ENCODE results near the gene TNFRSF11A. TPM values are rescaled to one million over a fixed set of nuclear protein-coding genes. Genes with fewer than 3 reads are reported as not detected.

TNFRSF11A gene
- total RNA-seq, 1 donor from 2014 or later: 89.9 TPM

- peaks cover 11% of the 10 kb centered on the region for H3K27me3 Mint-ChIP-seq (ENCODE audit: unreplicated experiment)
- H3K4me1 Mint-ChIP-seq (ENCODE audit: unreplicated experiment): peaks cover 57% of the 10 kb centered on the region
- no peaks in the 10 kb centered on the region for H3K9me3 Mint-ChIP-seq (ENCODE audit: unreplicated experiment)
- H3K27ac Mint-ChIP-seq (ENCODE audit: unreplicated experiment): peak overlapping the region; percentile 61
- no peak for DNase-seq (ENCODE audit: low spot score)
- H3K36me3 Mint-ChIP-seq (ENCODE audit: low read depth, unreplicated experiment): peaks cover 27% of the 10 kb centered on the region
- H3K4me3 Mint-ChIP-seq (ENCODE audit: unreplicated experiment): no peak overlapping the region
- TF ChIP-seq, protein P1, sequence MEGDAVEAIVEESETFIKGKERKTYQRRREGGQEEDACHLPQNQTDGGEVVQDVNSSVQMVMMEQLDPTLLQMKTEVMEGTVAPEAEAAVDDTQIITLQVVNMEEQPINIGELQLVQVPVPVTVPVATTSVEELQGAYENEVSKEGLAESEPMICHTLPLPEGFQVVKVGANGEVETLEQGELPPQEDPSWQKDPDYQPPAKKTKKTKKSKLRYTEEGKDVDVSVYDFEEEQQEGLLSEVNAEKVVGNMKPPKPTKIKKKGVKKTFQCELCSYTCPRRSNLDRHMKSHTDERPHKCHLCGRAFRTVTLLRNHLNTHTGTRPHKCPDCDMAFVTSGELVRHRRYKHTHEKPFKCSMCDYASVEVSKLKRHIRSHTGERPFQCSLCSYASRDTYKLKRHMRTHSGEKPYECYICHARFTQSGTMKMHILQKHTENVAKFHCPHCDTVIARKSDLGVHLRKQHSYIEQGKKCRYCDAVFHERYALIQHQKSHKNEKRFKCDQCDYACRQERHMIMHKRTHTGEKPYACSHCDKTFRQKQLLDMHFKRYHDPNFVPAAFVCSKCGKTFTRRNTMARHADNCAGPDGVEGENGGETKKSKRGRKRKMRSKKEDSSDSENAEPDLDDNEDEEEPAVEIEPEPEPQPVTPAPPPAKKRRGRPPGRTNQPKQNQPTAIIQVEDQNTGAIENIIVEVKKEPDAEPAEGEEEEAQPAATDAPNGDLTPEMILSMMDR (IDR thresholded peaks at IDR 0.05; ENCODE audit: unreplicated experiment): no peak
These were observed 23.4 kb downstream of the TNFRSF11A start for GRCh38 chr18:62348474-62348873.

DNA sequence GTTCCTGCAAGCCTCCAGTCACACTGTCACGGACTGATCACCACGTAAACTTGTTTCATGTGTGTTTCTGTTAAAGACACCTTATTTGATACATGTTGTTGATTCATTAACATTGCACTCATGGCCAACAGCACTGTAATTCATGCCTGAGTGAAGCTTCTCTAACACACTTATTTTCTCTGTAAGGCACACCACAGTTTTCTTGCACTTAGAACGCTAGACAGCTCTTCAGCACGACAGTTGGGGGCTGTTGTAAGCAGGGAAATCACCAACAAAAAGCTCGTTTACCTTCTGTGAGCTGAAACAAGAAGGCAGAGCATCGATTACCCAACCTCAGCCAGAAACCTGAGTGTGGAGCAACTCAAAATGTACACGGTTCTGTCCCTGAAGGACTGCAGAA is 28.1 kb downstream of the TNFRSF11A start:
- Mint-ChIP-seq H3K9me3 (ENCODE audit: unreplicated experiment) (no peaks in the 10 kb centered on the region), H3K27me3 (ENCODE audit: unreplicated experiment) (peaks cover 4% of the 10 kb centered on the region), H3K4me3 (ENCODE audit: unreplicated experiment) (no peak overlapping the region), H3K4me1 (ENCODE audit: unreplicated experiment) (peaks cover 22% of the 10 kb centered on the region), H3K36me3 (ENCODE audit: low read depth, unreplicated experiment) (peaks cover 52% of the 10 kb centered on the region), H3K27ac (ENCODE audit: unreplicated experiment) (no peak overlapping the region)
- DNase-seq (ENCODE audit: low spot score): no peak
- TF ChIP-seq, protein P1 (IDR thresholded peaks at IDR 0.05; ENCODE audit: unreplicated experiment): no peak

- peaks cover 54% of the 10 kb centered on the region for H3K36me3 Mint-ChIP-seq (ENCODE audit: low read depth, unreplicated experiment)
- peaks cover 20% of the 10 kb centered on the region for H3K4me1 Mint-ChIP-seq (ENCODE audit: unreplicated experiment)
- no peak overlapping the region for H3K27ac Mint-ChIP-seq (ENCODE audit: unreplicated experiment)
- no peaks in the 10 kb centered on the region for H3K9me3 Mint-ChIP-seq (ENCODE audit: unreplicated experiment)
- H3K4me3 Mint-ChIP-seq (ENCODE audit: unreplicated experiment): no peak overlapping the region
- TF ChIP-seq, protein P1 (IDR thresholded peaks at IDR 0.05; ENCODE audit: unreplicated experiment): no peak
- peaks cover 4% of the 10 kb centered on the region for H3K27me3 Mint-ChIP-seq (ENCODE audit: unreplicated experiment)
- DNase-seq (ENCODE audit: low spot score): no peak
These were observed 29.0 kb downstream of the TNFRSF11A start for GRCh38 chr18:62354151-62354550.

DNA sequence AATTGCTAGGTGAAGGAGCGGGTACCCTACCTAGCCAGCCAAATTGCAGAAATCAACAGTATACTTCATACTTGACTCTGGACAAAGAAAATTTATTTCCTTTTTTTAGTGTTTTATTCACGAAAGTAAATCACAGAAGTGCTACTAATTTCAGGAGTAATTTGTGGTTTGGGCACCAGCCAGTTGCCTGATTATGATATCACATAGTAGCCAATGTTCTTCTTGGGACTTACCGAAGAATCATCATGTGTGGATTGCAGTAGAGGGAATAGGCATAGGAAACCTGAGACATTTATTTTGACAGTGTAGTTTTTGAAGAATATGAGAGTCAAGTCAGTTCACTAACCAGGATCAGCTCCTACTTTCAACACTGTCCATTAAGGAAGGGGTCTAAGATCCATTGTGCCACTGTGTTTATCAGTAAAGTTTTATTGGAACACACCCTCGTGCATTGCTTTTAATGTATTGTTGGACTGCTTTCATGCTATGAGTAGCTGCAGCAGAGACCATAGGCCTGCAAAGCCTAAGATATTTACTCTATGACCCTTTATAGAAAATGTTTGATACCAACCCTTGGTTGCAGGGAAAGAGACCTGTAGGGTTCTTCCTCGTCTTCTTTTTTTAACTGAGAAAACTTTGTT is 32.1 kb downstream of the TNFRSF11A start:
- Mint-ChIP-seq H3K36me3 (ENCODE audit: low read depth, unreplicated experiment) (peaks cover 68% of the 10 kb centered on the region), H3K27me3 (ENCODE audit: unreplicated experiment) (peaks cover 4% of the 10 kb centered on the region), H3K4me1 (ENCODE audit: unreplicated experiment) (peaks cover 18% of the 10 kb centered on the region), H3K9me3 (ENCODE audit: unreplicated experiment) (no peaks in the 10 kb centered on the region), H3K27ac (ENCODE audit: unreplicated experiment) (no peak overlapping the region), H3K4me3 (ENCODE audit: unreplicated experiment) (no peak overlapping the region)
- DNase-seq (ENCODE audit: low spot score): no peak
- TF ChIP-seq, protein P1 (IDR thresholded peaks at IDR 0.05; ENCODE audit: unreplicated experiment): no peak

GRCh38 chr18:62360805-62361204 is 35.7 kb downstream of the TNFRSF11A start:
- H3K9me3 Mint-ChIP-seq (ENCODE audit: unreplicated experiment): no peaks in the 10 kb centered on the region

More at GRCh38 chr18:62360805-62361204, 35.7 kb downstream of the TNFRSF11A start:
- Mint-ChIP-seq H3K27me3 (ENCODE audit: unreplicated experiment) (no peaks in the 10 kb centered on the region), H3K27ac (ENCODE audit: unreplicated experiment) (no peak overlapping the region), H3K4me1 (ENCODE audit: unreplicated experiment) (peaks cover 6% of the 10 kb centered on the region), H3K36me3 (ENCODE audit: low read depth, unreplicated experiment) (peaks cover 65% of the 10 kb centered on the region), H3K4me3 (ENCODE audit: unreplicated experiment) (no peak overlapping the region)
- TF ChIP-seq, protein P1 (IDR thresholded peaks at IDR 0.05; ENCODE audit: unreplicated experiment): no peak
- no peak for DNase-seq (ENCODE audit: low spot score)

Data from endothelial cell (in vitro differentiated cells).